Heart left ventricle (tissue), 13 donors: ENCODE results near the gene FCGR3B.
"Not testable (repeated sequence)": the region's sequence is repeated elsewhere in the genome, so short reads cannot be mapped to it uniquely, and the experiment has no call there.

Experiments used
- POLR2A ChIP-seq, 2 donors: fragments of 450-650 bp; IDR thresholded peaks; one replicate each; pipeline ENCODE4 v1.6.1; 2017; ENCODE audit warnings: antibody characterized with exemption in 2 of 2, mild to moderate bottlenecking in 2 of 2, moderate library complexity in 2 of 2
- TF ChIP-seq, protein P1 (sequence below), 12 donors: fragments of 200-600 bp; sonication (generic) in 4 of 12; IDR thresholded peaks; one replicate each; pipeline versions ENCODE4 v1.5.0 to v1.8.0; 2018 to 2022; ENCODE audit warnings: antibody characterized with exemption in 12 of 12, mild to moderate bottlenecking in 5 of 12
- donor health status: ischemic (EF 13 %, LVEDD 7.1; RV severe dilation, severe dysfunction).
- donor health status: DM: no; HTN: yes; CAD: no.
- donor health status: DM: no; HTN: no; CAD: no.
- donor health status: ischemic (EF 25% LVEDD 6.9; RV normal size, moderate dysfunction).
- donor health status: ischemic (EF 25% LVEDD 5.7; RV mildly dilated, moderate dysfunction).
- donor health status: ischemic (EF 35%, LVEDD 5.7; RV mildly dilated, moderate dysfunction).
- donor health status: nonischemic (EF 11% LVEDD 7.7; RV severe dilation, severe dysfunction).
- donor health status: DM: yes; HTN: yes; CAD: no.
- donor health status: PGD.
- donor health status: ischemic (EF 29% LVEDD 5.4; RV normal size, mild dysfunction).
- donor health status: nonischemic (EF 23%, LVEDD 6.1; RV moderate dilation, normal function).

DNA sequence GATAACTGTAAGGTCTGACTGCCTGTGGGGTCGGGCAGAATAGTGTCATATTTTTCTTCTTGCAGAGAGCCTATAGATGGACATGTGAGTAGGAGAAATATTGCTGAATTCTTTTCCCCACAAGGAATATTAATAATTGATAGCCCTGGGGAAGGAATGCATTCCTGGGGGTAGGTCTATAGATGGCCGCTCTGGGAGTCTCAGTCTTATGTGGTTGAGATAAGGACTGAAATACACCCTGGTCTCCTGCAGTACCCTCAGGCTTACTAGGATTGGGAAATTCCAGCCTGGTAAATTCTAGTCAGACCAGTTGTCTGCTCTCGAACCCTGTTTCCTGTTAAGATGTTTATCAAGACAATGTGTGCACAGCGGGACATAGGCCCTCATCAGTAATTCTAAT, 12.5 kb downstream of the FCGR3B start:
- TF ChIP-seq, protein P1, sequence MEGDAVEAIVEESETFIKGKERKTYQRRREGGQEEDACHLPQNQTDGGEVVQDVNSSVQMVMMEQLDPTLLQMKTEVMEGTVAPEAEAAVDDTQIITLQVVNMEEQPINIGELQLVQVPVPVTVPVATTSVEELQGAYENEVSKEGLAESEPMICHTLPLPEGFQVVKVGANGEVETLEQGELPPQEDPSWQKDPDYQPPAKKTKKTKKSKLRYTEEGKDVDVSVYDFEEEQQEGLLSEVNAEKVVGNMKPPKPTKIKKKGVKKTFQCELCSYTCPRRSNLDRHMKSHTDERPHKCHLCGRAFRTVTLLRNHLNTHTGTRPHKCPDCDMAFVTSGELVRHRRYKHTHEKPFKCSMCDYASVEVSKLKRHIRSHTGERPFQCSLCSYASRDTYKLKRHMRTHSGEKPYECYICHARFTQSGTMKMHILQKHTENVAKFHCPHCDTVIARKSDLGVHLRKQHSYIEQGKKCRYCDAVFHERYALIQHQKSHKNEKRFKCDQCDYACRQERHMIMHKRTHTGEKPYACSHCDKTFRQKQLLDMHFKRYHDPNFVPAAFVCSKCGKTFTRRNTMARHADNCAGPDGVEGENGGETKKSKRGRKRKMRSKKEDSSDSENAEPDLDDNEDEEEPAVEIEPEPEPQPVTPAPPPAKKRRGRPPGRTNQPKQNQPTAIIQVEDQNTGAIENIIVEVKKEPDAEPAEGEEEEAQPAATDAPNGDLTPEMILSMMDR (IDR thresholded peaks at IDR 0.05), result not testable (repeated sequence)
- TF ChIP-seq POLR2A (IDR thresholded peaks at IDR 0.05), result not testable (repeated sequence)
